GM10847 (cell line): ENCODE measurements around the gene CHST5.

Source experiments
- POLR2A ChIP-seq: IDR thresholded peaks from 2 replicates; pipeline ENCODE4 v1.6.1; 2011; ENCODE audit not compliant: insufficient read length; ENCODE audit errors: extremely low read depth

The CHST5 gene

GRCh38 chr16:75488322-75488721 is 47.6 kb downstream of the CHST5 start:
- TF ChIP-seq POLR2A = no peak

- TF ChIP-seq POLR2A = no peak
Measured at GRCh38 chr16:75486676-75487313, 49.1 kb downstream of the CHST5 start.

- no peak for TF ChIP-seq POLR2A
Measured at GRCh38 chr16:75486014-75486675, 49.8 kb downstream of the CHST5 start.

GRCh38 chr16:75485230-75486013 is 50.5 kb downstream of the CHST5 start:
- TF ChIP-seq POLR2A = no peak

GRCh38 chr16:75483222-75483621 is 52.7 kb downstream of the CHST5 start:
- TF ChIP-seq POLR2A = no peak

GRCh38 chr16:75482434-75483205 is 53.3 kb downstream of the CHST5 start:
- TF ChIP-seq POLR2A = no peak

GRCh38 chr16:75481475-75481874 is 54.4 kb downstream of the CHST5 start:
- no peak for TF ChIP-seq POLR2A

- TF ChIP-seq POLR2A = no peak
Measured at GRCh38 chr16:75479421-75479990, 56.4 kb downstream of the CHST5 start.
